ENCODE results near the gene ERI3. TPM values are rescaled to one million over a fixed set of nuclear protein-coding genes. Genes with fewer than 3 reads are reported as not detected.

The ERI3 gene
- total RNA-seq, 1 donor from 2014 or later = 52.7 TPM

DNA sequence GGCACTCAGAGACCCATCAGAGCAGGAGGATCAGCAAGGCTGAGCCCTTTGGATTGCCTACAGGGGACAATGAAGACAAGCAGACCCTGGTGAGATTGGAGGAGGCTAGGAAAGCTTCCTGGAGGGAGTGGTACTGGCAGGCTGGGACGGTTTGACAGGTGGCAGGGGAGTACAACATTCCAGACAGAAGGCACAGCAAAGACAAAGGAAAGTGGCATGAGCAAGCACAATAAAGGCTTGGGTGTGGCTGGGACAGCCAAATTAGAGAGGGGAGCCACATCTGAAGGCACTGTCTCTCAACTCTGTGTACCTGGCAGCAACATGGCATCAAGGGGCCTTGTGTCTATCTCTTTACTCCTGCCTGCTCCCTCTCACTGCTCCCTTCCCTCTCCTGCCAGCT is 103.6 kb downstream of the ERI3 start:
- intact Hi-C loops (cut with DNase I) = no loop called here
- ATAC-seq (no peak), DNase-seq (ENCODE audit: missing footprints) (no peak)

DNA sequence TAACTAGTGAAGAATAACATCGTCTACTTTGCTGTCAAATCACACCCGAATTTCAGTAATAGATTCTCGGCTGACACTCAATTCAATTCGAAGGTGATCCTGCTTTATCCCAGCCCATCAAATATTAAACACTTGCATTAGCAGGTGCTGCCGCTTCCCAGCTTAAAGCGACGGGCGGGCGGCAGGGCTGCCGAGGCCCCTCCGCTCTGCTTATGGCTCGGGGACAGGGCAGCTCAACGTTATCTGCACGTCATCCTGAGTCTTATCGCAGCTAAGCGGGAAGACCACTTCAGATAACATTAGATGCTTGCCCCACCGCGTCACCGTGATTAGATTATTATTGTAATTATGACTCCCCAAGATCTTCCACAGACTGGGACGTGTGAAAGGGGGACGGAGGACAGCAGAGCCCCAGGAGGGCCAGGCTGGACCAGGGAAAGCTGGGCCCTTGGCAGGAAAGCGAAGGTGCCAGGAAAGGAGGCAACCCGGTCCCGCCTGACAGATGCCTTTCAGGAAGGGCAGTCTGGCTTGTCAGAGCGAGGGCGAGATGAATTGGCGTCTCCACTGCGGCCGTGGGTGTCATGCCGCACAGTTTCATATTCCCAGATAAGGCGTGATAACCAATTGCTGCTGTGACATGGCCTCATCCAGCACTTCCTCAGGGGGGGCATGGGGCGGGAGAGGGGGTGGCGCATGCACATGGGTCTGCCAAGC is 104.8 kb downstream of the ERI3 start:
- intact Hi-C loops (cut with DNase I) = no loop called here
- no peak for DNase-seq (ENCODE audit: missing footprints)
- ATAC-seq = peak; percentile 81

DNA sequence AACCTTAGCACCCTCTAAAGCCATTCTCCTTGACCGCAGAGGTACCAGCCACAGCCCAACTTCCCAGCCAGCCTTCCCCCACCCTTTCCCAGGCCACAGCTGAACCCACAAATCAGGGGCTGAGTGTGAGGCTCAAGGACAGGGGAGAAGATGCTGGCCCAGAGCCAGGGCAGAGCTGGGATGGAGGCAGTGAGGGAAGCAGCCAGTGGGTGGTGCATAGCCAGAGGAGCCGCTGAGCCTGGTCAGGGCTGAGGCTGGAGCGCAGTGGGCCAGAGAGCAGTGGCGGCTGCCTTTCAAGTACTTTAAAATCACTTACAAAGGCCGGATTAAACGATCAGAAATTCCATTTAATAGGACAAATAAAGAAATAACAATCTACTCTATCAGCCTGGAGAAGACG is 105.5 kb downstream of the ERI3 start:
- ATAC-seq = no peak
- no peak for DNase-seq (ENCODE audit: missing footprints)
- intact Hi-C loops (cut with DNase I) = no loop called here

DNA sequence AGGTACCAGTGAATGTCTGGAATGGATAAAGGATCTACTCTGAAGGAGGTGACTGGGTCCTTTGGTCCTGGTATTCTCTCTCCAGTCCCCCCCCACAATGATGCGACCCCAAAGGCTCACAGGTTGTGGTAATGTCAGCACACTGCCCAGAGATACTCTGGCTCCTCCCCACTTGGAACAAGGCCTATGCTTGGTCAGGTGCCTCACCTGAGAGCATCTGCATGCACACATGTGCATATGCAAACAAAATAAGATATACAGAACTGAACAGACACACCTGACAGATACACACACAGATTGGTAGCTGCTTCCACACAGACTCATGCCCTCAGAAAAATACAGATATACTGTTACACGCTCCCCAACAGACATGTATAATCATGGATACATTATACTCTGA is 108.3 kb downstream of the ERI3 start:
- intact Hi-C loops (cut with DNase I) = no loop called here
- no peak for DNase-seq (ENCODE audit: missing footprints)
- no peak for ATAC-seq

DNA sequence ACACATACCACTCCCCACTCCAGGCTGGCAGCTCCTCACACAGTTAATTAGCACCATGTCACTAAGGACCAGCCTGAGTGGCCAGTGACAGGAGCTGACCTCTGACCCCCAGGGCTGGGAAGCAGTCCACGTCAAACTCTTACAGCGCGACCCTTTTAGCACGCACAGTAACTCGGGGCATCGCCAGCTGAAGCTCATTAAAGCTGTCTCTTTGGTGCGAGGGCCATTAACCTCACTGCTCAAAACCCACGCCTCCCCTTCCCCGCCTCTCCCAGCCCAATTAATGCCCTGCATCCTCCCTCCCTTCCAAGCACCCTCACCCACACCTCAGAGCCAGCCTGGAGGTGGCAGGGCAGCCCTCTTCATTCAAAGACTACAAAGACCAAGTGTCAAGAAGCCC is 110.1 kb downstream of the ERI3 start:
- DNase-seq (ENCODE audit: missing footprints) (no peak), ATAC-seq (no peak)
- intact Hi-C loops (cut with DNase I) = loop anchor here (5.0 kb wide), 1 partner anchor 47 kb away; no protein-coding TSS in a partner anchor

DNA sequence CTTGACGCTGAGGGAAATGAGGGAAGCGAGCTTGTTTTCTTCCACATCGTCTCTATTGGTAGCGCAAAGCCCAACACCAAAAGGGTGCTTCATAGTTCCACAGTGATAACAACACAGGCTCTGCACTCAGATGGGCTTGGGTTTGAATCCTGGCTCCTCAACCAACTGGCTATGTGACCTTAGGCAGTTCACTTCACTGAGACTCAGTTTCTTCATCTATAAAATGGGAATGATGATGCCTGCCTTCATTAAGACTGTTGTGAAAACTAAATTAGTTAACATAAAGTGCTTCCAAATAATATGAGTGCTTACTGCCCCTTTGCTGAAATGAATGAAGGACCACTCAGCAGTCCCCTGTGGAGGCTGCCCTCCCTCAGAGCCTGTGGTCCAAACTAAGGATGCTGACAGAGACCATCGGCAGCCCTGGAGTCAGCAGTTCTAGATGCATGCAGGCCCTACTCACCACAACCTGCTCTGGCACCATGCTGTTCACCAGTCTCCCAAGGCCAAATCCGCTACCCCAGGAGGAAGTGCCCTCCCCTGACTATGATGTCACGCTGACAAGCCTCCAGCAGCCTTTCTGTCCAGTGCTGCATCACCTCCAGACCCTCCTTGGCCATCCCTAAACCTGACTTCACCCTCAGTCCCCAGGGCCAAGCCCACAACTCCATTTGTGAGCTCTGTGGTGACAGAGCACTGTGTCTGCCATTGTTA is 111.1 kb downstream of the ERI3 start:
- DNase-seq (ENCODE audit: missing footprints) = no peak
- intact Hi-C loops (cut with DNase I) = loop anchor here (5.0 kb wide), 1 partner anchor 48 kb away; no protein-coding TSS in a partner anchor
- no peak for ATAC-seq

DNA sequence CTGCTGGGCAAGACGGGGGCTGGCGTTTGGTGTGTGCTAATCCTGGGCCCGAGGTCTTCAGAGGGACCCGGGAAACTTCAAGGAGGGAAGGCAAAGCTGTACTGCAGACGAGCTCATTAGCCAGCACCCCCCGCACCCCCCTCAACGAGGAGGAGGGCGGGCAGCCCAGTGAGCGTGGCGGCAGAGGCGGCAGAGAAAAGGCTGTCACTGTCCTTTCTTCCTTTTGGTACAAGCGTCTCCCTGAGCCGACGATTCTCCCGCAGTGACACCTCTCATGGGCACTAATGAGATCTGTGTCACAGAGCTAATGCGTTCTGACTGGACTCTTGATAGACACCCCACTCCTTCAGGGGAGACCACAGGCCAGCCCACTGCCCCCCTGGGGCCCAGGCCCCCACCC is 112.3 kb downstream of the ERI3 start:
- DNase-seq (ENCODE audit: missing footprints) = no peak
- no peak for ATAC-seq
- intact Hi-C loops (cut with DNase I) = loop anchor here (5.0 kb wide), 1 partner anchor 50 kb away; no protein-coding TSS in a partner anchor

DNA sequence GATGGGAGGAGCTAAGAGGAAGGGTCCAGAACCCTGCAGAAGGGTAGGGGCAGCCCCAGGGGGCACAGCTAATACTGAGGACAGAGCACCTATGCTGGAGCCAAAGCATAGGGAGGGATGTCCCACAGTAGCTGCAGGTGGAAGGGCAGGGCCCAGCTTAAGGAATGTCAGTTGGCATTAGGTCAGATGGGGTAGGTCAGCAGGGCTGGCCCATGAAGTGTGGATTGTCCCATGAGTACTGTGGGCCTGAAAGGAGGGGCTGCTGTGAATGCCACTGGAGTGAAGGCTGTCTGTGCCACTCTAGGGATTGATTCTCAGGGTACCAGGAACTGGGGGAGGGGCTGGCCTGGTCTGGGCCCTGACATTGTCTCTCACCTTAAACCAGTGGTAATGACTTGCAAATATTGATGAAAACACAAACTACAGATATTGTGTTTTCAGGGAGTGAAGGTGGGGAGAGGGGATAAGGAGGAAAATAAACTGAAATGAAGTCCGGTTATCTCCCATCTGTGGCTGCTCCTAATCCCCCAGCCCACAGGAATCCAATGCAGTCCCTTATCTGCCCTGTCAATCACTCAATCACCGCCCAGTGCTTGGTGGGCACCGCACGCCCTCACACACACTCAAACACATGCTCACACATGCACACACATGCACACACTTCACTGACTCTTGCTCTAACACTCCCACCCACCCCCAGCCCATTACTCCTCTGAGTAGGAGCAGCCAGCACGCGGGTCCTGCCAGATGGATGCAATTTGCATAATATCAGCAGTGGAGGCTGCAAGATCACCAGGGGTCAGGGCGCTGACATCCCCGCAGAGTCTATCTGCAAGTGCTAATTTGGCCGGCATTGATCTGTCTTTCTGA is 114.0 kb downstream of the ERI3 start:
- ATAC-seq = peak; percentile 57
- intact Hi-C loops (cut with DNase I) = loop anchor here (5.0 kb wide), 1 partner anchor 51 kb away; no protein-coding TSS in a partner anchor
- no peak for DNase-seq (ENCODE audit: missing footprints)

DNA sequence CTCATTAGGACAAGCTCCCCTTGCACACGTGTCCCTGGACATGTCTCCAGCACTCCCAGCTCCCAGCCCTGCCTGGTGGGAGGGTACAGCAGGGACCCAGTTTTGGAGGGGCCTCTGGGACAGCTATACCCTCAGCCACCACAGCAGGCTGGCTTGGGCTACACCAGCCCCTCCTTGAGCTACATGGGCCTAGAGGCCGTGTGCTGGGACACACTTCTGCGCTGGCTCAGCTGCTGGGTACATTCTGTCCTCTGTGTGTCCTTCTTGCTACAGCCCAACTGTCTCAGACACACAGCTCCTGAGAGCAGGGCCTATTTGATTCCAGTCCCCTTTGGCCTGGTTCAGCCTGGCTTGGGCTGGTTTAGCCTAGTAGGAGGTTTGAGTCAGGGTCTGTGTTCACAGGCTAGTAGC is 115.1 kb downstream of the ERI3 start:
- DNase-seq (ENCODE audit: missing footprints) (no peak), ATAC-seq (peak; percentile 89)
- intact Hi-C loops (cut with DNase I) = loop anchor here (5.0 kb wide), 2 partner anchors 52 to 77 kb away; no protein-coding TSS in a partner anchor

DNA sequence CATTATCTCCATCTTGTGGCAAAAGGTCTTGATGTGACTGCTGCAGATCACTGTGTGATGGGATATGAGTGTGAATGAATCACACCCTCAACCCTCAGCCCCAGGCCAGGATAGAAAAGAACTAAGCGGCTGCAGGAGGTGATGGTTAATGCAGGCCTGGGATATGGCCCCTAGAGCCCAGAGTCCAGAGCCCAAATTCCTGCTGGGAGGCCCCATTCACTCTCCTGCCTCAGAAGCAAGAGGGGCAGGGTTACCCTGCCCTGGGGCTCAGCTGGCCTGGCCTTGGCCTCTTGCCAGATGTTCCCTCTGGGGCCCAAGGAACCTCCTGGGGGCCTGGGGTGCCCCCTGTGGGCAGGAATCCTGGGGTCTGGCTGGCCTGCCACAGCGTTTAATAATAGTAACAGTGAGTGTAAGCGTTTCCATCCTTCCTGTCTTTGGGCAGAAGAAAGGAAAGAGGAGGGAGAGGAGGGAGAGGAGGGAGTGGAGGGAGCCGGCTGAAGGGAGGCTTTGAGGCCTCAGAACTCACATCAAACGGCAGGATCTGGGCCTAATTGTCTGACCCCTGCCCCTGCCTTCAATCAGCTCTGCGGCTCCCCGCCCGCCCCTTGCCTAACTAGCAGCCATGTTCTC is 115.6 kb downstream of the ERI3 start:
- DNase-seq (ENCODE audit: missing footprints) (no peak), ATAC-seq (peak; percentile 42)
- intact Hi-C loops (cut with DNase I) = loop anchor here (5.0 kb wide), 1 partner anchor 78 kb away; no protein-coding TSS in a partner anchor

DNA sequence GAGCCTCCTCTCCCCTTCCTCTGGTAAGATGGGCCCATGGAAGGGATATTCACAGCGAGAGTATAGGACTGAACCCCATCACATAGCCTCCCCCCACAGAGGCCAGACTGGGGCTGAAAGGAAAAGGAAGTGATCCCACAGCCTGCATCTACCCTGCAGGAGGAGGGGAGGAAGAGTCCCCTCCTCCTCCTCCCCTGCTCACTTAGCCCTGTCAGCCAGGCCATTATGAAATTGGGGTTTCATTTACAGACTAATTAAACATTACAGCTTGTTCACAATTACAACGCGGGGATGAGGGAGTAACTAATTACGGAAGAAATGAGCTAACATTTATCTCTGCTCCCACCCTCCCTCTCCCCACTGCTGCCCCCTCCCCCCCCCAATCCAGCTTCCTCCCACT is 116.4 kb downstream of the ERI3 start:
- intact Hi-C loops (cut with DNase I) = loop anchor here (5.0 kb wide), 1 partner anchor 79 kb away; no protein-coding TSS in a partner anchor
- ATAC-seq = no peak

DNA sequence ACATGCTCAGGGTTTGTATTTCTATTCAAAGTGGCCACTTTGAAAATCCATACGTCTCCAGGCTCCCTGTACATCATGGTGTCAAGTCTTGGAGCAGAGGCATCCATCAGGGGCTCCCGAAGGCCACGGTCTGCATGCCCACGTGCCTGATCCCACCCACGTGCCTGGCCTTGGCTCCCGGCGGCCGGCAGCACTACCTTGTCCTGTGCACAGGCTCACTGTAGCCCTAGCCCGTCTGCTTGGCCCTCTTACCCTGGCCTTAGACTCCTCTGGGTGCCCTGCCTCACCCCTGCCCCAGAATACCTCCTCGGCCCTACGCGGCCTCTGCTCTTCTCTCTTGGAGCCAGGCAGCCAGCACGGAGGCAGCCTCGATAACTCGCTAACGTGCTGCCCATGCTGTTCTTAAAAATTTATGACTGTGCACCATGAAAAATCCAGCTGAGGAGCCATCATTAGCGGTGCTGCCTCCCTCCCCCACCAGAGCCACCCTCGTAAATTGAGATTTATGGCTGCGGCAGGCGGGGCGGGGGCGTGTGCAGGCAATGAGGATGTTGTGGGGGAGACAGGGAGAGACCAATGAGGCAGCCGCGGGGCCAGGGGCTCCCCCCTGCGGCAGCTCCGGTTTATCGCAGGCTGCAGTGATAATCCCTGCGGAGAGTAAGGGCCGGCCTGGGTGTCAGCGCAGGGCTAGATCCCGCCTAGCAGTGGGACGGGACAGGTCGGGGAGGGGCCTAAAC is 117.2 kb downstream of the ERI3 start:
- peak; percentile 75 for DNase-seq (ENCODE audit: missing footprints)
- intact Hi-C loops (cut with DNase I) = loop anchor here (5.0 kb wide), 1 partner anchor 79 kb away; no protein-coding TSS in a partner anchor
- no peak for ATAC-seq

More for the DNA sequence above, 116.4 kb downstream of the ERI3 start:
- no peak for DNase-seq (ENCODE audit: missing footprints)

DNA sequence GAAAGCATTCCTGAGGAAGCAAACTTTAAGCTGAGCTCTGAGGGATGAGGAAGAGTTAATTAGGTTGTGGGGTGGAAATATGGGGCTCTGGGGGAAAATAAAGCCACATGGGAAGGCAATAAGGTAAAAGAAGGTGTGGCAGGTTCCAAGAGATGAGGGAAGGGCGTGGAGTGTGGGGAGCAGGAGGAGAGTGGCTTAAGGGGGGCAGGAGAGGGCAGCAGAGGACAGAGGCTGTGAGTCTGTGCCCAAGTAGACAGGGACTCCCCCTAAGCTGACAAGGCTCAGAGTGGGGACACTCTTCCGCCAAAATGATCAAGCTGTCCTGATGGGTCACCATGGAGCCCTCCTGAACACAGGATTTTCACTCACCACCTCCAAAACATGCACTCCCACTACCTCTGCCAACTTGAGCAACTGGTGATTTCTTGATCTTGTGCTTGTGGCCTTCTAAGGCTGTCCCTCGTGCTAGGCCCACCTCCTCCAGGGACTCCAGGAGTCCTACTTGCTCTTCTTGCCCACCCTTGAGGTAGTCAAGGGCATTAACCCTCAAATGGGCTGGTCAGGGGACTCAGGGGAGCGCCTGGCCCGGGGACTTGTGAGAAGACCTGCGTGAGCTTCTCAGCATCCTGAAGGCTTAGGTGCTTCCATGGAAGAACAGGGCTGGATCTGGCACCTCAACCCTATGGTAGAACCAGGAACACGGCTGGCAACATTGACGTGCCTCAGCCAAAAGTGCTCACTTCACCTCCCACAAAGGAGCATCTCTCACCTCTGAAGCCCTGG is 118.4 kb downstream of the ERI3 start:
- intact Hi-C loops (cut with DNase I) = loop anchor here (5.0 kb wide), 1 partner anchor 81 kb away; no protein-coding TSS in a partner anchor
- no peak for ATAC-seq
- no peak for DNase-seq (ENCODE audit: missing footprints)

DNA sequence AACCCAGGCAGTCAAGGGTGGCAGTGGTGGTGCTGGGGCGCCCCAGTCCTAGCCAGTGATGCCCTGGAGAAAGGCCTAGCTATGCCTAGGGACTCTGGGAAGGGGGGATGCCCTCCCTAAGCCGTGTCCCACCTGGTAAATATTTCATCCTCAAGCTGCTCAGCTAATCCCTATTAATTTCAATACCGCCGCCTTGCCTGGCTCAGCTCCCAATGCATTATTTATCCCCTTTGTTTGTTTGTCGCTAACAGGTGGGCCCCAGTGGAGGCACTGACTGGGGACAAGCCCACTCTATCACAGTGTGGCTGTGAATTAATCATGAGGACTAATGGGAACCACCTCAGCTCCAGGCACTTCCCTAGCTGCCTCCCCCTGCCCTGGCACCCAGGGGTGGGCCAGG is 119.2 kb downstream of the ERI3 start:
- ATAC-seq (no peak), DNase-seq (ENCODE audit: missing footprints) (no peak)
- intact Hi-C loops (cut with DNase I) = loop anchor here (5.0 kb wide), 1 partner anchor 81 kb away; no protein-coding TSS in a partner anchor

DNA sequence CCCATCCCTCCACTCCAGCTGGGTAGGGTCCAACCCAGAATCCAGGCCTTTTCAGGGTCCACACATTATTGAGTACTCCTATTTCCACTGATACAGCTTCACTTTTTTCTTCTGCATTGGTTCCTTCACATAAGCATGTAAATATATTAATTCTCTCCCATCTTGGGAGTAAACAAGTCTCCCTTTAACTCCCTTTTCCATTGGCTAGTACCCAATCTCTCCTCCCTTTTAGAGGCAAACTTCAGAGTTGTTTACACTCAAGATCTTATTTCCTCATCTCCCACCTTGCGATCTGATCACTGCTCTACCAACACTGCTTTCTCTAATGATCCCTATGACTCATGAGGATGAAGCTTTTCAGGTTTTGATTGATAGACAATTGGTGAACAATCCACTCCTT is 121.5 kb downstream of the ERI3 start:
- intact Hi-C loops (cut with DNase I) = no loop called here
- DNase-seq (ENCODE audit: missing footprints) (no peak), ATAC-seq (no peak)

DNA sequence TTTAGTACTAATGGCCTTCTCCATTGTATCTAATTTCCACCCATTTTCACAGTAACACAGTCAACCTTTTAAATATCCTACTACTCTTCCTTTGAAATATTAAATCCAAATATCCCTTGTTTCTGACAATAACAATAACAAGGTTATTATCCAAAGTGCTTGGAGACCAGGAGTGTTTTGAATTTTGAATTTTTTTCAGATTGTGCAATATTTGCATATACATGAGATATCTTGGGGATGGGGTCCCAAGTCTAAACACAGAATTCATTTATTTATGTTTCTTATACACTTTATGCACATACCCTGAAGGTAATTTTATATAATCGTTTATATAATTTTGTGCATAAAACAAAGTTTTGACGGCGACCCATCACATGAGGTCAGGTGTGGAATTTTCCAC is 124.3 kb downstream of the ERI3 start:
- no peak for ATAC-seq
- intact Hi-C loops (cut with DNase I) = no loop called here
- DNase-seq (ENCODE audit: missing footprints) = no peak

Data from Right ventricle myocardium inferior (tissue), 1 donor.